H1 (cell line): Measurements from ENCODE around the gene ZNF148. TPM values are rescaled to one million over a fixed set of nuclear protein-coding genes. Genes with fewer than 3 reads are reported as not detected.
"Not testable (repeated sequence)": the region's sequence is repeated elsewhere in the genome, so short reads cannot be mapped to it uniquely, and the experiment has no call there.

Source experiments
- CTCF ChIA-PET: fragments of 300-600 bp; sonication (Branson Sonifier 250); formaldehyde crosslinking; loops from one replicate; lab custom pipeline; 2021; ENCODE audit not compliant: partially characterized antibody; lab: Charles Lee
- POLR2A ChIA-PET: fragments of 300-600 bp; sonication (Branson Sonifier 250); formaldehyde crosslinking; loops from one replicate; lab custom pipeline; 2021; ENCODE audit warnings: inconsistent platforms; ENCODE audit not compliant: partially characterized antibody; lab: Charles Lee
- DNase-seq, 2 experiments: peaks; one replicate each; pipeline versions ENCODE4 v3.0.0 to v3.0.0-alpha.2; 2010 to 2022; ENCODE audit warnings: low spot score in 2 of 2, low read depth in 1 of 2, mixed read lengths in 1 of 2
- FAIRE-seq: peaks from 2 replicates; lab custom pipeline; 2011; peaks lifted over from hg19 to GRCh38; lab: Jason Lieb, UNC
- H2AFZ ChIP-seq: 2 replicates; pipeline ENCODE4 v1.8.1; 2012; ENCODE audit warnings: low read length, inconsistent platforms
- H2AK5ac ChIP-seq: 2 replicates; pipeline ENCODE4 v1.6.1; 2013; ENCODE audit warnings: low read depth, low read length
- H2BK120ac ChIP-seq: replicated peaks from 2 replicates; pipeline ENCODE3; 2013; ENCODE audit warnings: low read depth, low read length, inconsistent platforms
- H2BK12ac ChIP-seq: 2 replicates; pipeline ENCODE4 v1.6.1; 2013; ENCODE audit warnings: low read depth, low read length
- H2BK15ac ChIP-seq: 2 replicates; pipeline ENCODE4 v1.6.1; 2013; ENCODE audit warnings: low read length
- H2BK20ac ChIP-seq: 2 replicates; pipeline ENCODE4 v1.6.1; 2013; ENCODE audit warnings: low read length
- H2BK5ac ChIP-seq: 2 replicates; pipeline ENCODE4 v1.6.1; 2013; ENCODE audit warnings: low read depth, low read length
- H3K14ac ChIP-seq: 2 replicates; pipeline ENCODE4 v1.6.1; 2013; ENCODE audit warnings: inconsistent platforms; ENCODE audit not compliant: insufficient read length
- H3K18ac ChIP-seq: 2 replicates; pipeline ENCODE4 v1.6.1; 2013; ENCODE audit warnings: low read length; ENCODE audit errors: extremely low read depth
- H3K23ac ChIP-seq: 2 replicates; pipeline ENCODE4 v1.6.1; 2013; ENCODE audit warnings: inconsistent platforms; ENCODE audit not compliant: insufficient read length
- H3K23me2 ChIP-seq: 2 replicates; pipeline ENCODE4 v1.6.1; 2013; ENCODE audit warnings: low read depth, low read length
- H3K27ac ChIP-seq: 2 replicates; pipeline ENCODE4 v1.6.1; 2011; ENCODE audit warnings: low read depth, low read length, inconsistent platforms
- H3K27me3 ChIP-seq, 4 experiments: replicated peaks in 1 of 4; 1 replicate in 1 of 4; 2 replicates in 3 of 4; pipeline versions ENCODE4 v1.6.1 to v1.8.1; 2011 to 2013; ENCODE audit warnings: low read length in 3 of 4, mild to moderate bottlenecking in 3 of 4, inconsistent platforms in 2 of 4, mixed read lengths in 2 of 4, moderate library complexity in 1 of 4; ENCODE audit not compliant: control insufficient read depth in 3 of 4, insufficient read depth in 3 of 4; ENCODE audit errors: extremely low read depth in 1 of 4
- H3K36me3 ChIP-seq, 4 experiments: 2 replicates each; pipeline versions ENCODE4 v1.6.1 to v1.8.1; 2011 to 2013; ENCODE audit warnings: mild to moderate bottlenecking in 4 of 4, low read length in 3 of 4, moderate library complexity in 2 of 4, control low read depth in 1 of 4, inconsistent platforms in 1 of 4; ENCODE audit not compliant: insufficient read depth in 4 of 4, control insufficient read depth in 2 of 4
- H3K4ac ChIP-seq: replicated peaks from 2 replicates; pipeline ENCODE3; 2013; ENCODE audit warnings: low read length, low read depth, mixed read lengths, inconsistent platforms; ENCODE audit not compliant: insufficient read length
- H3K4me1 ChIP-seq, 4 experiments: replicated peaks in 1 of 4; 1 replicate in 1 of 4; 2 replicates in 3 of 4; pipeline versions ENCODE4 v1.6.1 to v1.8.1; 2011 to 2013; ENCODE audit warnings: low read length in 3 of 4, inconsistent platforms in 2 of 4, mixed read lengths in 1 of 4; ENCODE audit not compliant: insufficient read depth in 4 of 4, control insufficient read depth in 3 of 4
- H3K4me2 ChIP-seq, 2 experiments: 2 replicates each; pipeline versions ENCODE4 v1.6.1 to v1.8.1; 2011 to 2013; ENCODE audit warnings: low read depth in 2 of 2, low read length in 2 of 2, control low read depth in 1 of 2, inconsistent platforms in 1 of 2, mild to moderate bottlenecking in 1 of 2; ENCODE audit not compliant: insufficient read depth in 1 of 2
- H3K4me3 ChIP-seq, 4 experiments: fragments of 200-600, 300-600 bp in 1 of 4; sonication (generic), shearing (Covaris generic), sonication (Bioruptor Twin) in 1 of 4; 2 replicates each; pipeline versions ENCODE4 v1.5.1 to v1.8.1; 2011 to 2016; ENCODE audit warnings: low read length in 4 of 4, low read depth in 3 of 4, control low read depth in 2 of 4, inconsistent platforms in 2 of 4, mild to moderate bottlenecking in 2 of 4, mixed read lengths in 1 of 4, moderate library complexity in 1 of 4; ENCODE audit not compliant: insufficient read depth in 2 of 4; ENCODE audit errors: extremely low read depth in 1 of 4
- H3K56ac ChIP-seq: replicated peaks from 2 replicates; pipeline ENCODE3; 2013; ENCODE audit warnings: low read depth, mild to moderate bottlenecking, mixed read lengths, low read length, inconsistent platforms; ENCODE audit not compliant: insufficient read length
- H3K79me1 ChIP-seq: 2 replicates; pipeline ENCODE4 v1.6.1; 2013; ENCODE audit warnings: low read depth, low read length, control low read depth
- H3K79me2 ChIP-seq, 2 experiments: 2 replicates each; pipeline versions ENCODE4 v1.6.1 to v1.8.1; 2012 to 2013; ENCODE audit warnings: low read length in 2 of 2, mild to moderate bottlenecking in 2 of 2, inconsistent platforms in 1 of 2; ENCODE audit not compliant: insufficient read depth in 2 of 2, control insufficient read depth in 1 of 2
- H3K9ac ChIP-seq, 4 experiments: replicated peaks in 1 of 4; 1 replicate in 1 of 4; 2 replicates in 3 of 4; pipeline versions ENCODE4 v1.6.1 to v1.8.1; 2011 to 2013; ENCODE audit warnings: low read depth in 3 of 4, low read length in 3 of 4, control low read depth in 2 of 4, mild to moderate bottlenecking in 2 of 4, moderate library complexity in 2 of 4, inconsistent platforms in 1 of 4; ENCODE audit errors: extremely low read depth in 1 of 4
- H3K9me3 ChIP-seq, 2 experiments: 2 replicates each; pipeline versions ENCODE4 v1.6.1 to v1.8.1; 2012 to 2013; ENCODE audit warnings: mild to moderate bottlenecking in 2 of 2, moderate library complexity in 2 of 2, control low read depth in 1 of 2, inconsistent platforms in 1 of 2, low read depth in 1 of 2, low read length in 1 of 2, mixed read lengths in 1 of 2; ENCODE audit not compliant: insufficient read depth in 2 of 2
- H4K20me1 ChIP-seq, 2 experiments: replicated peaks in 1 of 2; 2 replicates each; pipeline versions ENCODE3 to v1.8.1; 2011 to 2013; ENCODE audit warnings: inconsistent platforms in 2 of 2, low read length in 2 of 2, mild to moderate bottlenecking in 1 of 2; ENCODE audit not compliant: insufficient read depth in 2 of 2, control insufficient read depth in 1 of 2
- H4K5ac ChIP-seq: 2 replicates; pipeline ENCODE4 v1.6.1; 2013; ENCODE audit warnings: low read length, low read depth, mixed read lengths, inconsistent platforms; ENCODE audit not compliant: insufficient read length
- H4K8ac ChIP-seq: 2 replicates; pipeline ENCODE4 v1.8.0; 2013; ENCODE audit warnings: mild to moderate bottlenecking, moderate library complexity, low read length, inconsistent platforms; ENCODE audit not compliant: insufficient read depth; ENCODE audit errors: extremely low read depth
- H4K91ac ChIP-seq: replicated peaks from 2 replicates; pipeline ENCODE3; 2013; ENCODE audit warnings: low read length, mixed read lengths, inconsistent platforms; ENCODE audit not compliant: insufficient read length
- WGBS, 2 experiments: shearing (Covaris generic) in 1 of 2; methylation state at CpG; one replicate each; pipeline versions ENCODE4 v1.1.6 to v1.1.7; 2013 to 2015; ENCODE audit warnings: low lambda C conversion rate in 2 of 2, mixed read lengths in 2 of 2, inconsistent platforms in 1 of 2, low coverage in 1 of 2, missing lambda C conversion rate in 1 of 2; ENCODE audit not compliant: insufficient replicate concordance in 2 of 2, insufficient coverage in 1 of 2, insufficient read length in 1 of 2; ENCODE audit errors: extremely low coverage in 1 of 2, missing lambda C conversion rate in 1 of 2; 5-methylcytosine and 5-hydroxymethylcytosine counted together
- polyA plus RNA-seq, 7 experiments: library from polyadenylated mRNA; depleted of rRNA in 3 of 7; stranded (reverse) in 5 of 7; unstranded in 2 of 7; fragments of >200 nt in 5 of 7; fragments of 200-250 nt in 2 of 7; gene quantifications; 1 replicate in 5 of 7; 2 replicates in 1 of 7; 4 replicates in 1 of 7; pipeline versions ENCODE4 v1.2.1 to v1.2.3, GENCODE V29; 2011 to 2013; ENCODE audit warnings: missing spikeins in 2 of 7, mixed read lengths in 2 of 7
- total RNA-seq: library from RNA; stranded (reverse); fragmentation: NEBNext Ultra II Directional; extraction: Animal tissue kit (Norgen Biotek cat#: 25700); gene quantifications from 2 replicates; pipeline ENCODE4 v1.2.1, GENCODE V29; 2021

The ZNF148 gene
- total and polyA plus RNA-seq, 2 of the 8 experiments (the other 6 are each of a cell fraction or from before 2014, with no cell fraction given), result 3.7 to 22.6 TPM

- H3K23me2 ChIP-seq, H3K18ac ChIP-seq, FAIRE-seq, H3K79me1 ChIP-seq, H2BK15ac ChIP-seq, H3K4me1 ChIP-seq, H2BK12ac ChIP-seq, H3K4me3 ChIP-seq, H2AK5ac ChIP-seq, H3K4ac ChIP-seq, H3K9ac ChIP-seq, H2BK20ac ChIP-seq, H2BK120ac ChIP-seq, H3K23ac ChIP-seq, DNase-seq, H3K27ac ChIP-seq, H3K27me3 ChIP-seq, H4K91ac ChIP-seq, H4K8ac ChIP-seq, H4K5ac ChIP-seq, H2AFZ ChIP-seq, H3K56ac ChIP-seq, H3K9me3 ChIP-seq, H2BK5ac ChIP-seq, H4K20me1 ChIP-seq, H3K14ac ChIP-seq, H3K4me2 ChIP-seq, H3K36me3 ChIP-seq, H3K79me2 ChIP-seq: not testable (repeated sequence)
- WGBS, 2 experiments, result 91% methylated on average over 4 of the region's 4 CpGs; no CpG with 5 or more reads in 1 of the 2 experiments
- POLR2A ChIA-PET, result interaction anchor here (1.0 kb wide), 1 partner anchor 244 kb away, joined by 6 read pairs; no protein-coding TSS in a partner anchor
- CTCF ChIA-PET, result interaction anchor here (0.6 to 2.8 kb wide), 4 partner anchors 9 to 144 kb away, joined by 3 to 9 read pairs (median 3); no protein-coding TSS in a partner anchor
Observed at GRCh38 chr3:125405515-125405914, 30.4 kb upstream of the ZNF148 start.
